SU-DHL-6 (cell line): Measurements from ENCODE around the gene OR2V2.
"Not testable (repeated sequence)": the region's sequence is repeated elsewhere in the genome, so short reads cannot be mapped to it uniquely, and the experiment has no call there.

ENCODE experiments used
- H2AFZ ChIP-seq: fragments of 200-600 bp; sonication (generic); 2 replicates; pipeline ENCODE4 v1.6.1; 2014; ENCODE audit warnings: low read depth, mild to moderate bottlenecking, moderate library complexity, mixed read lengths, antibody characterized with exemption, low read length; ENCODE audit not compliant: severe bottlenecking
- H3F3A ChIP-seq: fragments of 200-600 bp; shearing (Covaris generic); 2 replicates; pipeline ENCODE4 v1.6.0; 2016; ENCODE audit warnings: antibody characterized with exemption, mild to moderate bottlenecking; ENCODE audit not compliant: insufficient read depth
- H3K27ac ChIP-seq: fragments of 200-600 bp; sonication (generic); 2 replicates; pipeline ENCODE4 v1.5.1; 2016; ENCODE audit warnings: low read depth, mild to moderate bottlenecking, low read length, moderate library complexity, mixed read lengths
- H3K27me3 ChIP-seq: fragments of 200-600 bp; sonication (generic), shearing (Covaris generic); 2 replicates; pipeline ENCODE4 v1.6.0; 2014; ENCODE audit warnings: mild to moderate bottlenecking, low read length
- H3K36me3 ChIP-seq: fragments of 200-600 bp; sonication (generic); 2 replicates; pipeline ENCODE4 v1.6.1; 2014; ENCODE audit warnings: mild to moderate bottlenecking, low read length, mixed read lengths
- H3K4me2 ChIP-seq: fragments of 300-600, 200-600 bp; shearing (Covaris generic), sonication (generic); 2 replicates; pipeline ENCODE4 v1.6.0; 2014; ENCODE audit warnings: low read length, low read depth, mild to moderate bottlenecking; ENCODE audit not compliant: poor library complexity, severe bottlenecking
- H3K4me3 ChIP-seq: fragments of 200-600 bp; sonication (generic); 2 replicates; pipeline ENCODE4 v1.5.1; 2014; ENCODE audit warnings: antibody characterized with exemption, low read length, mild to moderate bottlenecking, mixed read lengths; ENCODE audit not compliant: insufficient read depth, poor library complexity, severe bottlenecking
- H3K79me2 ChIP-seq: fragments of 200-600 bp; sonication (generic); 2 replicates; pipeline ENCODE4 v1.6.1; 2014; ENCODE audit warnings: mild to moderate bottlenecking, low read length, moderate library complexity; ENCODE audit not compliant: insufficient read depth
- H3K9ac ChIP-seq: fragments of 200-600 bp; sonication (generic); 2 replicates; pipeline ENCODE4 v1.7.0; 2014; ENCODE audit warnings: mild to moderate bottlenecking, low read length
- H3K9me2 ChIP-seq: fragments of 200-600 bp; sonication (generic); replicated peaks from 2 replicates; pipeline ENCODE4 v1.6.1; 2014; ENCODE audit warnings: low read length; ENCODE audit not compliant: insufficient read depth
- H3K9me3 ChIP-seq: fragments of 200-600 bp; sonication (generic); 2 replicates; pipeline ENCODE4 v1.6.1; 2014; ENCODE audit warnings: low read length, mixed read lengths; ENCODE audit not compliant: insufficient read depth
- H4K20me1 ChIP-seq: fragments of 200-600 bp; sonication (generic); 2 replicates; pipeline ENCODE4 v1.6.1; 2014; ENCODE audit warnings: low read depth, mild to moderate bottlenecking, antibody characterized with exemption, low read length, moderate library complexity, mixed read lengths
- EZH2phosphoT487 ChIP-seq: fragments of 200-600 bp; sonication (generic), shearing (Covaris generic); conservative IDR thresholded peaks from 2 replicates; pipeline ENCODE4 v1.6.1; 2018; ENCODE audit warnings: mild to moderate bottlenecking, antibody characterized with exemption, low read length, moderate library complexity, mixed read lengths
- TF ChIP-seq, protein P1 (sequence below): fragments of 200-600 bp; sonication (generic); IDR thresholded peaks from one replicate; pipeline ENCODE4 v1.5.1; 2017; ENCODE audit warnings: antibody characterized with exemption, mild to moderate bottlenecking, low read length, moderate library complexity; ENCODE audit not compliant: insufficient read depth, poor library complexity, severe bottlenecking

OR2V2 gene

DNA sequence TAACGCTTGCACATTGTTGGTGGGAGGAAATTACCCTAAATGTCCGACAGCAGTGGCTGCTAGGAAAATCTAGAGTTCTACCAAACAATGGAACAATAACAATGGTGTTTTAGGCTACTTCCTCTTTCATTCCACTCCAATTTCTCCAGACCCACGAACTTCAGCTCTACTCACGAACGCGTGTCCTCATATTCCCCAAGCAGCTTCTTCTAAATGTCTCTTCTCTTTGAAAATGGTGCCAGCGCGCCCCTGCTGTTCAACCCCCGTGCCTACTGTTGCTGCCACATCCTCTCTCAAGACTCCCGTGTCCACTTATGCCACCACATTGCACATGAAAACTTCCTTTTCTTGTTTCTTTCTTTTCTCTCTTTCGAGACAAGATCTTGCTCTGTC, 25.6 kb downstream of the OR2V2 start:
- TF ChIP-seq, protein P1, sequence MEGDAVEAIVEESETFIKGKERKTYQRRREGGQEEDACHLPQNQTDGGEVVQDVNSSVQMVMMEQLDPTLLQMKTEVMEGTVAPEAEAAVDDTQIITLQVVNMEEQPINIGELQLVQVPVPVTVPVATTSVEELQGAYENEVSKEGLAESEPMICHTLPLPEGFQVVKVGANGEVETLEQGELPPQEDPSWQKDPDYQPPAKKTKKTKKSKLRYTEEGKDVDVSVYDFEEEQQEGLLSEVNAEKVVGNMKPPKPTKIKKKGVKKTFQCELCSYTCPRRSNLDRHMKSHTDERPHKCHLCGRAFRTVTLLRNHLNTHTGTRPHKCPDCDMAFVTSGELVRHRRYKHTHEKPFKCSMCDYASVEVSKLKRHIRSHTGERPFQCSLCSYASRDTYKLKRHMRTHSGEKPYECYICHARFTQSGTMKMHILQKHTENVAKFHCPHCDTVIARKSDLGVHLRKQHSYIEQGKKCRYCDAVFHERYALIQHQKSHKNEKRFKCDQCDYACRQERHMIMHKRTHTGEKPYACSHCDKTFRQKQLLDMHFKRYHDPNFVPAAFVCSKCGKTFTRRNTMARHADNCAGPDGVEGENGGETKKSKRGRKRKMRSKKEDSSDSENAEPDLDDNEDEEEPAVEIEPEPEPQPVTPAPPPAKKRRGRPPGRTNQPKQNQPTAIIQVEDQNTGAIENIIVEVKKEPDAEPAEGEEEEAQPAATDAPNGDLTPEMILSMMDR: peak; percentile 39
- TF ChIP-seq EZH2phosphoT487: no peak
- H3K9ac ChIP-seq: no peak overlapping the region
- no peaks in the 10 kb centered on the region for H3K79me2 ChIP-seq
- H3F3A ChIP-seq: no peaks in the 10 kb centered on the region
- H3K9me3 ChIP-seq: no peaks in the 10 kb centered on the region
- H3K9me2 ChIP-seq: no peaks in the 10 kb centered on the region
- no peak overlapping the region for H3K27ac ChIP-seq
- H3K36me3 ChIP-seq: no peaks in the 10 kb centered on the region
- H3K4me3 ChIP-seq: peak overlapping the region; percentile 25
- H2AFZ ChIP-seq: peak overlapping the region; percentile 6
- peak overlapping the region; percentile 43 for H3K4me2 ChIP-seq
- no peaks in the 10 kb centered on the region for H4K20me1 ChIP-seq
- H3K27me3 ChIP-seq: no peaks in the 10 kb centered on the region

DNA sequence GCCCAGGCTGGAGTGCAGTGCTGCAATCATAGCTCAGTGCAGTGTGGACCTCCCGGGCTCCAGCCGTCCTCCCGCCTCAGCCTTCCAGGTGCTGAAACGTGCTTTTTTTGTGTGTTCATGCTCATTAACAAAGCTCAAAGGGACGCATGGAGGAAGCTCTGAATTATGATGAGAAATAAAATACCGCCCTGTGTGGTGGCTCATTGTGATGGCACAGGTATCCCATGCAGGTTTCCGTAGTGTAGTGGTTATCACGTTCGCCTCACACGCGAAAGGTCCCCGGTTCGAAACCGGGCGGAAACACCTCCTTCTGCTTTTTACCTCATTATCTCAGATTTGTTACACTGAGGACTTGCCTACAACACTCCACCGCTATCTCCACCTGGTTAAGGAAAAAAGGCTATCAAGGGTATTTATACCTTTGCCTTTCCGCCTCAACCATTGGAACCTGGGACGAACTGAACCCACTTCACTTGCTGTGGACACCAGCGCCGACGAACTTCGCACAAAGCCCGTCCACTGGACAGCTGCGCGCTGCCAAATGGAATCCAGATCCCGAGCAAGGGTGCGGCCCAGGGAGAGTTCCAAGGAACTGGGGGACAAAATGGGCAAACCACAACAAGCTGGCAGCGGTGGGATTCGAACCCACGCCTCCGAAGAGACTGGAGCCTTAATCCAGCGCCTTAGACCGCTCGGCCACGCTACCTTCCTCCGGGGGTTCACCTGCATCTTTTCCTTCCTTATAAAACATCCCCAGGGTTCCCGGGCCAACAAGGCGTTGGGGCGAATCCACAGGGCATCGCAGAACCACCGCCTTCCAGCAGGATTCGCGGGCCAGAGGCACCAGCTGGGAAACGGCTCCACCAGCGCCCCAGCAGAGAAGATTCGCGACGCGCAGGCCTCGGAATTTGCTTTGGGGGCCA, 26.3 kb downstream of the OR2V2 start:
- peak overlapping the region; percentile 6 for H2AFZ ChIP-seq
- no peak overlapping the region for H3K9ac ChIP-seq
- TF ChIP-seq, protein P1: no peak
- no peak for TF ChIP-seq EZH2phosphoT487
- H3K79me2 ChIP-seq: no peaks in the 10 kb centered on the region
- no peaks in the 10 kb centered on the region for H3K27me3 ChIP-seq
- H3K4me3 ChIP-seq: peak overlapping the region; percentile 7
- no peaks in the 10 kb centered on the region for H3F3A ChIP-seq
- no peaks in the 10 kb centered on the region for H3K36me3 ChIP-seq
- no peaks in the 10 kb centered on the region for H4K20me1 ChIP-seq
- H3K4me2 ChIP-seq: peak overlapping the region; percentile 43
- H3K9me3 ChIP-seq: no peaks in the 10 kb centered on the region
- no peak overlapping the region for H3K27ac ChIP-seq
- H3K9me2 ChIP-seq: no peaks in the 10 kb centered on the region

DNA sequence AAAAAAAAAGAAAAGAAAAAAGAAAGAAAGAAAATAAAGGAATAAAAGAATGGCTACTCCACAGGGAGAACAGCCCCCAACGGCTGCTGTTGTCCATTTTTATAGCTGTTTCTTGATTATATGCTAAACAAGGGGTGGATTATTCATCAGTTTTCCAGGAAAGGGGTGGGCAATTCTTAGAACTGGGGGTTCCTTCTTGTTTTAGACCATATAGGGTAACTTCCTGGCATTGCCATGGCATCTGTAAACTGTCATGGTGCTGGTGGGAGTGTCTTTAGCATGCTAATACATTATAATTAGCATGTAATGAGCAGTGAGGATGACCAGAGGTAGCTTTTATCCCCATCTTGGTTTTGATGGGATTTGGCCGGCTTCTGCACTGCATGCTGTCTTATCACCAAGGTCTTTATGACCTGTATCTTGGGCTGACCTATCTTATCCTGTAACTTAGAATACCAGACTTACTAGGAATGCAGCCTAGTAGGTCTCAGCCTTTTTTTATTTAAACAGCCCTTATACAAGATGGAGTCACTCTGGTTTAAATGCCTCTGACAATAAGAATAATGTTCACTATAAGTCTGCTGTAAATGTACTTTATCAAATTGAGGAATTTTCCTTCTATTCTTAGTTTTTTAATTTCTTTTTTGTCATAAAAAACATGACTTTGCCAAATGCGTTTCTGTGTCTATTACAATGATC, 29.0 kb downstream of the OR2V2 start:
- Histone ChIP-seq H3K36me3 (no peaks in the 10 kb centered on the region), H3K9me2 (no peaks in the 10 kb centered on the region), H2AFZ (no peak overlapping the region), H3K9me3 (no peaks in the 10 kb centered on the region), H3K79me2 (no peaks in the 10 kb centered on the region), H3K27me3 (no peaks in the 10 kb centered on the region), H3K4me2 (no peak overlapping the region), H3K27ac (no peak overlapping the region), H3F3A (no peaks in the 10 kb centered on the region), H3K9ac (no peak overlapping the region), H4K20me1 (no peaks in the 10 kb centered on the region), H3K4me3 (no peak overlapping the region)
- no peak for TF ChIP-seq EZH2phosphoT487
- TF ChIP-seq, protein P1: no peak

DNA sequence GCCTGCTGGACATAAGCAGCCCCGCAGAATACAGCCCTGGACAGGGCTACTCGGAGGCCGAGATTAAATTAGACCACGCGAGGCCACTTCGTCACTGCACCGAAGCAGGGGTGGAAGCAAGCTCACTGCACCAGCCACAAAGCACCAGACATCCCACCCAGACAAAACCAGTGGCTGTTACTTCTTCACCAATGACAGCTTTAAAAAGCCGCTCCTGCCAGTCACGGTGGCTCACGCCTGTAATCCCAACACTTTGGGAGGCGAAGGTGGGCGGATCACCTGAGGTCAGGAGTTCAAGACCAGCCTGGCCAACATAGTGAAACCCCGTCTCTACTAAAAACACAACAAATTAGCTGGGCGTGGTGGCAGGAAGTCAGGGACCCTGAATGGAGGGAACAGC, 30.2 kb downstream of the OR2V2 start:
- not testable (repeated sequence) for H2AFZ ChIP-seq, H3K27ac ChIP-seq, H3K9me3 ChIP-seq, H3K27me3 ChIP-seq, H3K79me2 ChIP-seq, H3K9me2 ChIP-seq, H4K20me1 ChIP-seq, H3K36me3 ChIP-seq, H3K4me2 ChIP-seq, H3F3A ChIP-seq, H3K9ac ChIP-seq, H3K4me3 ChIP-seq
